ENCODE data around the gene PTPN22.

GRCh38 chr1:113861641-113862040 is 9.9 kb downstream of the PTPN22 start:
- TF ChIP-seq POLR2A (IDR thresholded peaks at IDR 0.05): no peak
- no peak for TF ChIP-seq CTCF (IDR thresholded peaks at IDR 0.05)
- no peak for TF ChIP-seq POLR2AphosphoS5 (IDR thresholded peaks at IDR 0.05)
- no peak for TF ChIP-seq EP300 (IDR thresholded peaks at IDR 0.05; ENCODE audit: low read depth)
